ENCODE results near the gene DNPH1.

DNA sequence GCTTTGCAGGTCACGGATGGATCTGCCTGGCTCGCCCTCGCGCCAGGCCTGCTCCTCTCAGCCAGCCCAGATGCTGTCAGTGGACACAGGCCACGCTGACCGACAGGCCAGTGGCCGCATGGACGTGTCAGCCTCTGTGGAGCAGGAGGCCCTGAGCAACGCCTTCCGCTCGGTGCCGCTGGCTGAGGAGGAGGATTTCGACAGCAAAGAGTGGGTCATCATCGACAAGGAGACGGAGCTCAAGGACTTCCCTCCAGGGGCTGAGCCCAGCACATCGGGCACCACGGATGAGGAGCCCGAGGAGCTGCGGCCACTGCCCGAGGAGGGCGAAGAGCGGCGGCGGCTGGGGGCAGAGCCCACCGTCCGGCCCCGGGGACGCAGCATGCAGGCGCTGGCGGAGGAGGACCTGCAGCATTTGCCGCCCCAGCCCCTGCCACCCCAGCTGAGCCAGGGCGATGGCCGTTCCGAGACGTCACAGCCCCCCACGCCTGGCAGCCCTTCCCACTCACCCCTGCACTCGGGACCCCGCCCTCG lies 33.6 kb upstream of the DNPH1 start:
- no peak for TF ChIP-seq EP300 (IDR thresholded peaks at IDR 0.05; ENCODE audit: borderline replicate concordance in 1 of 2, control insufficient read depth in 1 of 2, low read depth in 2 of 2, low read length in 2 of 2)
- no peak for TF ChIP-seq SIN3A (IDR thresholded peaks at IDR 0.05; ENCODE audit: low read depth, low read length)
- no peak for TF ChIP-seq RAD51 (IDR thresholded peaks at IDR 0.05)
- TF ChIP-seq MXI1 (IDR thresholded peaks at IDR 0.05; ENCODE audit: low read depth, low read length) = no peak
- no peak for TF ChIP-seq EZH2 (IDR thresholded peaks at IDR 0.05; ENCODE audit: borderline replicate concordance, control insufficient read depth, low read depth, low read length)
- TF ChIP-seq, protein P1, sequence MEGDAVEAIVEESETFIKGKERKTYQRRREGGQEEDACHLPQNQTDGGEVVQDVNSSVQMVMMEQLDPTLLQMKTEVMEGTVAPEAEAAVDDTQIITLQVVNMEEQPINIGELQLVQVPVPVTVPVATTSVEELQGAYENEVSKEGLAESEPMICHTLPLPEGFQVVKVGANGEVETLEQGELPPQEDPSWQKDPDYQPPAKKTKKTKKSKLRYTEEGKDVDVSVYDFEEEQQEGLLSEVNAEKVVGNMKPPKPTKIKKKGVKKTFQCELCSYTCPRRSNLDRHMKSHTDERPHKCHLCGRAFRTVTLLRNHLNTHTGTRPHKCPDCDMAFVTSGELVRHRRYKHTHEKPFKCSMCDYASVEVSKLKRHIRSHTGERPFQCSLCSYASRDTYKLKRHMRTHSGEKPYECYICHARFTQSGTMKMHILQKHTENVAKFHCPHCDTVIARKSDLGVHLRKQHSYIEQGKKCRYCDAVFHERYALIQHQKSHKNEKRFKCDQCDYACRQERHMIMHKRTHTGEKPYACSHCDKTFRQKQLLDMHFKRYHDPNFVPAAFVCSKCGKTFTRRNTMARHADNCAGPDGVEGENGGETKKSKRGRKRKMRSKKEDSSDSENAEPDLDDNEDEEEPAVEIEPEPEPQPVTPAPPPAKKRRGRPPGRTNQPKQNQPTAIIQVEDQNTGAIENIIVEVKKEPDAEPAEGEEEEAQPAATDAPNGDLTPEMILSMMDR (IDR thresholded peaks at IDR 0.05 in 2 of 3, conservative IDR thresholded peaks at IDR 0.05 in 1 of 3; ENCODE audit: control insufficient read depth in 2 of 3, extremely low read depth in 1 of 3, insufficient read depth in 1 of 3, low read depth in 3 of 3, low read length in 3 of 3) = no peak
- no peak for TF ChIP-seq SPI1 (IDR thresholded peaks at IDR 0.05; ENCODE audit: borderline replicate concordance, insufficient read depth, low read depth, low read length)
- no peak for TF ChIP-seq IKZF1 (conservative IDR thresholded peaks at IDR 0.05)
- TF ChIP-seq POLR2AphosphoS5 (IDR thresholded peaks at IDR 0.05; ENCODE audit: low read length) = no peak
- no peak for TF ChIP-seq KAT2A (conservative IDR thresholded peaks at IDR 0.05; ENCODE audit: control insufficient read depth, low read depth, low read length)
